ENCODE measurements around the gene SLC44A5.

Gene SLC44A5

DNA sequence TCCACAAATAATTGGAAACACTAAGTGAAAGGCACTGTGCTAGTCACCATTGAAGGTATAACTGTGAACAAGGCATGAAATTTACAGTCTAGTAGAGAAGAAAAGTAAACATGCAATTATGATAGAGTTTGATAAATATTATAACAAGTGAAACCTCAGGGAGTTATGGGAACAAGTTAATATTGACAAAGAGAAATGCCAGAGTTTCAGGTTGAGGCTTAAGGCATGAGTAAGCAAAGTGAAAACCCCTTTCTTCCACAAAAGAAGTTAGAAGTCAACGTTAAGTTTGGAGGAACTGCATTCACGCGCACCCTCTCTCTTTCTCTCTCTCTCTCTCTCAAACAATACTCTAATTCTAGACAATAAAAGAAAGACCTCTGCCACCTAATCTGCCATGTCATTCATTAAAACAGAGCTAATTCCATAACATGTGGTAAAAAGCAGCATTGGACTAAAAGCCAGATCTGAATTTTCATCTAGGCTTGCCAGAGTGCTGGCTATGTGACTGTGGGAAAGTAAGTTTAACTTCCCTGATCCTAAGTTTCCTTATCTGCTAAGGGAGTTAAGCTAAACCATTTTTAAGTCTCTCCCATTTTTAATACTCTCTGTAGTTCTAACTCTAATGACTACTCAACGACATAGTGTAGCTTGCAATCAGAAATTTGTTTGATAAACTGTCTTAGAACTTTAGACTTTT is 22.0 kb downstream of the SLC44A5 start:
- no peak for DNase-seq

DNA sequence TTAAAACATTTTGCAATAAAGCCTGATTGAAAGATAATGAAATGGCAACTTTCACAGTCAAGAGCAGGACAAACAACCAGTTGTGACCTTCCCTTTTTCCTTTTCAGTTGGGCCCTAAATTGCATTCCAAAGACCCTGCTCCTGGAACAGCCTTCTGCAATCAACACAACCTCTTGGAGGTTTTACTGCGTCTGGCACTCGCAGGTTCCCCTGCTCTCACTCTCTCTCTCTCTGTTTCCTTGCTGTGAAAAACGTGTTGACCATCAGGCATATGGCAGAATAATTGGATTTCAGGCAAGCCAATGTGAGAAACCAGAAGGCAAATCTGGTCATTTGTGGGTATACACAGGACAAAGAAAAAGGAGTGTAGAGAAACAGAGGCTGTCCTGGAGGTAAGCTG is 23.2 kb downstream of the SLC44A5 start:
- DNase-seq: no peak

DNA sequence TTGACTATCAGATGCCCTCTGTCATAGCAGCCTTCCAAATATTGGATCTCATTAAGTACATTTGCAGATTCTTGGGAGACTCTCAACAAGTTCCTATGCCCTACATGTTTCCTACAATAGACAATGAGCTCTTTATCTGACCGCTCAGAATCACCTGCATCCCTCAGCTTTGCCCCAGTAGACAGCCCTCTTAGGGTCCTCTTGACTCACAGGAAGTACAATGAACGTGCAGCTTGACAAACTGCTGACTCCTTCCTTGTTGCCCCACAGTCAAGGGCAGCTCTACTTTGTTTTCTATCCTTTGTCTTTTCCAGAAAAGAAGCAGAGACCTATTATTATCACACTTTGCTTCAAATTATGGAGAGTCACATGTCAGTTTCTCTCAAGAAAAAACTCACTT is 27.6 kb downstream of the SLC44A5 start:
- no peak for DNase-seq

DNA sequence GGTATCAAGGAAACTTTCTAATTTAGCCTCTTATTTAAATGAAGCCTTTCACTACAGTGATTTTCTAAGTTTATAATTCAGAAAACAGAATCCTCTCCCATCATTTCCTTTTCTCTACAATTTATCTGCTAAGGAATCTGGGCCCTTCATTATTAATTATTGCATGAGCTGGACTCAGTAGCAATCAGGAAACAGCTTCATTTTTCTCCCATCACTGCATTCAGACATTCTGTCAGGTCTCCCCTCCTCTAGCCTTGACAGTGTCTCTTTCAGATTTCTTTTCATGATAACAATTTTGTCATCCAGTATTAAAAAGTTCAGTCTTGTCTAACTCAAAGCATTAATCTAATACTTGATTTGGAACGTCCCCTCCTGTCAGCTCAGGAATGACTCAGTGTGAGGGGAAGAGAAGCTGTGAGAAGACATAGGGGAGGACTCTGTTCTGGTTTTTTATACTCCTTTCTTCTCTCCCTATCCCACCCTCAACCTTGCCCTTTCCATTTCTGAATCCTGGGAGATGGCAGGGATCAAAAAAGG is 28.1 kb downstream of the SLC44A5 start:
- DNase-seq: no peak

DNA sequence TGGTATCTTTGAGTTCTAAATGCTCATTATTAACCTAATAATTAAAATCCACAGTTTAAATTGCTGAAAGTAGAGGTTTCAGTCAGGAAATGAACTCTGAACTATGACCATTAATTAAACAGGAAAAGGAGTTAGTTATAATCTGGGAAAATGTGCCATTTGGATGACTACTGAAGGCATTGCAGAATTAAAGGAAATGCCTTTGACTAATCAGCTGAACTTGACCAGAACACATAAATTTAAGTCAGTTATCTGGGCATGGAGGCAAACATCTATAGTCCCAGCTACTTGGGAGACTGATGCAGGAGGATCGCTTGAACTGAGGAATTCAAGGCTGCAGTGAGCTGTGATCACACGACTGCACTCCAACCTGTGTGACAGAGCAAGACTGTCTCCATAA is 31.9 kb downstream of the SLC44A5 start:
- DNase-seq: no peak

DNA sequence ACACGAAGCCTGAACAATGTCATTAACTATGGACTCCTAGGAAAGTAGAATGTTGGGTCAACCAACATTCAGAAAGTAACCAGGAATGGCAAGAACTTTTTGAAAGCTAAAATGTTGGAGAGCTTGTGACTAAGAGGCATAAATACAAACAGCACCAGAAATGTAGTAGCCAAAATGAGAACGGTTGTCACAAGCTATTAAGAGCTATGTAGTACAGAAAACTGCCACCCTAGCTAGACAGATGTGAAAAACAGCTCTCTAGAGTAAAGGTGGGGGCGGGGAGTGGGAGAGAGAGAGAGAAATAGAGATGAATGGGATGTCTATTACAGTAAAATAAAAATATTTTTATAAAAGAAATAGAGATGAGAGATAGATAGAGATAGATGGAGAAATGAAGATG is 35.1 kb downstream of the SLC44A5 start:
- DNase-seq: no peak

DNA sequence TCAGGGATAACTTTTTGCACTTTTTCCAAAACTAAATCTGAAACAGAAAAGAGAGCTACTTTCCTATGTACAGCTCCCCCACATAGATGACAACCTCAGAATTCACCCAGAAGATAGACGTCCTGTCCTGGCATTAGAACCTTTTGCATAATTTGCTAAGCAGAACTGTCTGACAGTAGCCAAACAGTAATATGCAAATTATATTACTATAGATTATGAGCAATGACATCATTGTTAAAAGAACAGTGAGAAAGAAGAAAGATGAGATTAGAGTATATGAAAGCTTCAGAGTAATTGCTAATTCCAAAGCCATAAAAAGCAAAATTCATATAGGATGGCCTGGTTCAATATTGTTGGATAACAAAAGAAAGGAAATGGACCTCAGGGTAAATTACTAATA is 43.7 kb downstream of the SLC44A5 start:
- DNase-seq: no peak

DNA sequence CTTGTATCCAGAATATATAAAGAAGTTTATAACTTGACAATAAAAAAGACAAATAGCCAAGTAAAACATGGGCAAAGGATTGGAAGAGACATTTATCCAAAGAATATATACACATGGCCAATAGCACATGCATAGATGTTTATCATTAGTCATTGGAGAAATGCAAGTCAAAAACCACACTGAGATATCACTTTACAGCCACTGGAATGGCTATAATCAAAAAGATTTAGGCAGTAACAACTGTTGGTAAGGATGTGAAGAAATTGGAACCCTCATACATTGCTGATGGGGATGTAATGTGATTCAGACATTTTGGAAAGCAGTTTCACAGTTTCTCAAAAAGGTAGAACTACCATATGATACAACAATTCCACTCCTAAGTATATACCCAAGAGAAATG is 51.1 kb downstream of the SLC44A5 start:
- DNase-seq: no peak

DNA sequence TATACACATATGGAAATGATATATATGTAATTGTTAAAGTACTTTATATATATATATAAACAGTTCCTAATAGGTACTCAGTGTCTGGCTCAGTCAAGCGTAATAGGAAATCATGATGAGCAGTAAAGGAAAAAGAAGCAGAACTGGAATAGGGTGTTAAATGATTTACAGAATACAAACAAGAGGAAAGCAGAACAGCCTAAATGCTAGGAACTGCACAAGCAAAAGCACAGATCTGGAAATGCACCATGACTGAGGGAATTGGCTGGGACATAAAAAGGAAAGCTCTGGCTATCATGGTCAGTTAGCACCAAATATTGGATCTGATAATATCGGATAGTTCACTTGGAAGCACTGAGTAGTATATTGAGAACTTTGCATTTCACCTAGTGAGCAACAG is 51.8 kb downstream of the SLC44A5 start:
- no peak for DNase-seq

DNA sequence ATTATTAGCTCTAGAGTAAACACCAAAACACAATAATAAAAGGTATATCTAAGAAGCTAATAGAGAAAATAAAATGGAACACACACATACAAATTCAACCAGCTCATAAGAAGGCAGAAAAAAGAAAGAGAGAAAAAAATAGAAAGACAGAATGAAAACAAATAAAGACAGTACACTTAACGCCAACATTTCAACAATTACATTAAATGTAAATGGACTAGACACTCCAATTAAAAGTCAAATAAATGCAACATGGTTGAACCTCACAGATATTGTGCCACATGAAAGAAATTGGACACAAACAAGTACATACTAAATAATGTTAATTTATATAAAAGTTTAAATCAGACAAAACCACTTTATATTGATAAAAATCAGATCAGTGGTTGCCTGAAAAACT is 56.0 kb downstream of the SLC44A5 start:
- no peak for DNase-seq

DNA sequence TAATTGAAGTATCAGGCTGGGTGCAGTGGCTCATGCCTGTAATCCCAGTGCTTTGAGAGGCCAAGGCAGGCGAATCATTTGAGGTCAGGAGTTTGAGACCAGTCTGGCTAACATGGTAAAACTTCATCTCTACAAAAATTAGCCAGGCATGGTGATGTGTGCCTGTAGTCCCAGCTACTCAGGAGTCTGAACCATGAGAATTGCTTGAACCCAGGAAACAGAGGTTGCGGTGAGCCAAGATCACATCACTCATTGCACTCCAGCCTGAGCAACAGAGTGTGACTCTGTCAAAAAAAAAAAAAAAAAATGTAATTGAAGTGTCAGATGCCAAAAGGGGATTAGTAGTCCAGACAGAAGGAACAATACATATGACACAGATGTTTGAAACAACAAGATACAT is 56.7 kb downstream of the SLC44A5 start:
- no peak for DNase-seq

DNA sequence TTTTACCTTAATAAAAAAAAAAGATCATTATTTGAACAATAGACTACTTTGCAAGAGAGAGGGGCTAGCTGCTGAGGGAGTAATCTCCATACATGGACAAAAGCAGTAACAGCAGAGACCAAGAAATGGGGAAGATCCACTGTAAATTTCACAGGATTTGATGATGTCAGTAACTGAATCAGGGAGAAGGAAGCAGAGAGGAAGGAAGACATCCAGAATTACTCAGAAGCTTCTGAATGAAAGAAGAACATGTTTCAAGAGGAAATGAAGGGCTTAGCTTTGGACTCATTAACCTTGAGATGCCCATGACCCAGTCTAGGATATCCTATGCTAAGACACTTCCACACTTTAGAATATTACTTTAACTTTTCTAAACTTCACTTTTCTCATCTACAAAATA is 60.4 kb downstream of the SLC44A5 start:
- no peak for DNase-seq

DNA sequence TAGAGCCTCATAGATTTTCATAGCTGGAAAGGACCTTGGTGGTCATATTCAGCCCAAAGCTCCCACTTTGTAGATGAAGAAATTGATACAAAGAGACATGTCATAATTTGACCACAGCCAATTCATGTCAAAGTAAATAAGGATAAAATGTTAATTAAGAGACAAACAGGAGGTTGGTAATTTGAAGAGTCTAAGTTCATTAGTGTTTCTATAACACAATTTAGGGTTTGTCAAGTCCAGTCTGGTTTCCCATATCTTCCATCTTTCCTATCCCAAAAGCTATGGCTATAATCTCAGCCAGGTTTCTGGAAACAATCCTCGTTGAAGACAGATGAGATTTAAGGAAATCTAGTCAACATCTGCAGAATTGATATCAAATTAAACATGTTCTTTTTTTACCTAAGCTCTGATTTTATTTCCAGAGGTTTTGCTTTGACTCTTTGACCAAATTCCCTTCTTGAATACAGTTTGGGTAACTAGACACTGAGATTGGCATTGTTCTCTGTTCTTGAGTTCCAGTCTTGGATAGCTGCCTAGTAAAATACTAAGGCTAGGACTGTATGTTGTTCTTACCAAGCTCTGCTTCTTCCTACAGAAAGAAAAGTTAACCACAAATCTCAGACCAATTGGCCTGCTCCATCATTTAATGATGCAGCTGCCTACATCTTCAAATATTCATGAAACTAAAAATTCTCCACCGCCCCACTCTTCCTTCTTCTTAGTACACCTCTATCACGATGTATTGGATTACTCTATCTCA is 62.0 kb downstream of the SLC44A5 start:
- no peak for DNase-seq

DNA sequence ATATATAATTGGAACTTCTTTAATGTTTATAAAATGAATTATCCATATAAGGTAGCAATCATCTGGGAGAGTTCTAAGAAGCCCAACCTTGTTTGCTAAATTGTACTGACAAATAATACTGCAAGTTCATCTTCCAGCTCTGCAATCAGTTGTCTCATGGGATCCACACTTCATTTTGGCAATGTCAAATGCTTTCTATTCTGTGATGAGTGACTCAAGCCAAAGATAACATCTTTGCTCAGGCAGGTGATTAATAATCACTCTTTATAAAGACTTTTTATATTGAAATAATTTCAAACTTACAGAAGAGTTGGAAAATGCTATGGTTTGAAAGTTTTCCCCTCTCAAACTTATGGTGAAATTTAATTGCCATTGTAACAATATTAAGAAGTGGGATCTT is 67.2 kb downstream of the SLC44A5 start:
- DNase-seq: no peak

DNA sequence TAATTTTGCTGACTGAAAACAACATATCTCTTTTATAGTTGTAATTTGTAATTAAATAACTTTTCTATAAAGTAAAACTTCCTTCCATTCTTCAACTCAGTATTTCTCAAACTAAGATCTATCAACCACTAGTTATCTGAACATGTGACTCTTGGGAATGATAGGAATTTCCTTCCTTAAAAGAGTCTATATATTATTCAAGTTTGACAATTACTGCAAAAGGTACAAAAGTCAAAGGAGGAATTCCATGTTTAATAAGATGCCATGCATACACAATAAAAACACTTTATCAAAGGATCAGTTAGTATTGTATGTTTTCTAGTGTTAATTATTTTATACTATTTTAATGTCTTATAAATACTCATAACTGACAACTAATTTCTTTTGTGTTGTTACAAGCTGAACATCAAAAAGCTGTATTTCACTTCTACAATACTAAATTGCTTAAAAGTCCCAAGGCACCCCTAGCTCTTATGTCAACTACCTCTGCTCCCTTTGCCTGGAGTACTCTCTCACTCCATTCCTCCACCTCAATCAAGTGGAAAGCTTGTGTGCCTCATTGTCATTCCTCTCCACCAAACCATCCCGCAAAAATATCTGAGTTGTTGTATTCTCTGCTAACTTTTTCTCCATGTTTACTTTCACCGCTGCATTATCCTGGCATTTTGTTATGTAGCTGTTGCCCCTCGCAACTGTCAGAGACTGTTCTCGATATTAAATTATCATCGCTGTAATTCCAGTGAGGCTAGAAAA is 67.9 kb downstream of the SLC44A5 start:
- no peak for DNase-seq

DNA sequence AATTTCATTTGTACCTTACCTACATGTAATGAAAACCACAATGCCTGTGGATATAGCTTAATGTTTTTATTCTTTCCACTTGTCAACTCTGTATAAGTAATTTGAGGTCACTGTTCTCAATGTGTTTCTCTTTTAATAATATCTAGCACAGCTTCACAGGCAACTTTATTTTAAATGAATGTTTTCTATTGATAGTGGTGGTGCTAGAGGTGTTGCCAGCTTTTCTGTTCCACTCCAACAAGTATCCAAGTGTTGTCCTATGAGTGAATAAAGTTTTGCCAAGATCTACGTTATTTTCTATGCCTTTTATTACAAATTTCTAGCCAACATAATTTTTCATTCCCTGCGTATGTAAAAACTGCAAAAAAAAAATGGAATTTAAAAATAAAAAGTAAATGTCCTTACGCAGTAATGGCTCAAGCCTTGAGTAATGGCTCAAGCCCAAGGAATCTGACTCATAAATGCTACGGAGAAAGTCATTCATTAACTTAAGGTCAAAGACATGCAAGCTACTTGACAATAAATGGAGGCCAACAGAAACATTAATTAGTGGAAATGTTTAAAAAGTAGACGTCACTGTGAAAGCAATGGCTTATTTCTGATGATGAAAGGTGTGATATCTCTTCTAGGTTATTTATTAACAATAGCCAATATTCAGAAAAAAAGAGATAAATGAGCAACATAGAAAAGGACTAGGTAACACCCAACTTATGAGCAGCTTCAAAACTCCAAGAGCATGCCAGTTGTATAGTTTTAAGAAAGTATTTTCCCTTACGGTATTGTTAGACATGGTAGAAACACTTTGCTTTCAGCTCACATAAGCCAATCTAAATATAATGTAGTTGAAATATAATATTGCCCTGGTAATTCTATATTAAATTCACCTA is 71.4 kb downstream of the SLC44A5 start:
- DNase-seq: no peak

DNA sequence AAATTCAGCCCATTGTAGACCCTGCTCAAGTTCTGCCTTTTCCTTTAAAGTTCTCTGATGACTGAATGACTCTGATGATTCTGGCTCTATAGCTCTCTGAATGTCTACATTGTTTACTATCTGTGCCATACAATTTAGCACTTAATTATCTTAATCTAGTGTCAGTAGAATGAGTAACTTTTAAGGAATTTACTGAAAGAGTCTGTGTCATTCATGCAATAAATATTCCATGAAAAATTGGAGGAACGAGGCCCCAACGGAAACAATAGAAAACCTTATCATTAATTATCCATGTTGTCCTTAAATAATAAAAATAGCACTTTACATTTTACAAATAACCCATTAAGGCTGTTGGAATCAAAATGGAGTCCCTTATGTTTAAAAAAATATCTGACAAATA is 77.8 kb downstream of the SLC44A5 start:
- no peak for DNase-seq

DNA sequence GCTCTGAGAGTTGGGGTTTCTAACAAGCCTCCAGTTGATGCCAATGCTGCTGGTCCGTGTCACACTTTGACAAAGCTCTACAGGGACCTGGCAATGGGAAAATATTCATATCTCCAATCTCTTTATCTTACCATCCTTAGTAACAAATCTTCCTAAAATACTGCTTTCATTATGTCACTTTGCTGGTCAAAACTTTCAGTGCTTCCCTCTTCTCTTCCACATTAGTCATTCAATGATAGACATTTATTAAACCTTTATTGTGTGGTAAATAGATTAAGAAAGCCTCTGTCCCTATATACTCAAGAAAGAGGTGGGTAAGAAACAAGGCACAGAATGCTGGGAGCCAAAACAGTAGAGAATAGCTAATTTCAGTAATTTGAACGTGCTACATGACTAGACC is 79.3 kb downstream of the SLC44A5 start:
- no peak for DNase-seq

DNA sequence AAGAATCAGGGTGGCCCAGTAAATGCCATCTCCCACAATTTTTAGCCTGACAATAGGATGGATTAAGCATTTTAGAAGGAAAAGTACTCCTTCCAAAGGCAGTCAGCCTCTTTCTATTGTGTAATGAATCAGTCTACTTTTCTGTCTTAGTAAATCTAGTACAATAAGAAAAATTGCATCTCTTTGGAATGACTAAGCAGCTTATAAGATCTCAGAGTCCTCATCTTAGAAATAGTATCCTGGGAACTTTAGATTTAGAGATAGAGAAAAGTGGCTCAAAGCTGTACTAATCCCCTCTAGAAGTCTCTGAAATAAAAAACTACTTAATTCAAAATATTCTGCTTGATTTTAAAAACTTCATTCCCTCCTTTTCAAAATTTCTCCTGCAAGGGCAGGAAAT is 81.4 kb downstream of the SLC44A5 start:
- DNase-seq: no peak

DNA sequence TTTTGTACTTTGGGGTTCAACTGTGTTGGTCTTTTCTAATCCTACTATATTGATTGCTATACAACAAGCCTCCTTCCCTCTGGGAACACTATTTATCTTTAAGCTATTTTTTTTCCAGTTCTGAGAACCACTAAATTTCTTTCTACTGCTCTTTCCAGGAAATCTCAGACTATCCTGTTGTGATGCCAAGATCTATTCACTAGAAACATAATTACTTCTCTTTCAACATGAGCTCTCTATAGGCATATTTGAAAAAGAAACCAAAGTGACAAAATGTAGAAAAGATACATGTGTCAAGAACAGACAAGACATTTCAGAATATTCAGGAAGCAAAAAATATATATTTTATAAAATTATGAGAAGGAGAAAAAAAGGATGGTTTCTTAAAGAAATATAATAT is 82.9 kb downstream of the SLC44A5 start:
- DNase-seq: no peak

DNA sequence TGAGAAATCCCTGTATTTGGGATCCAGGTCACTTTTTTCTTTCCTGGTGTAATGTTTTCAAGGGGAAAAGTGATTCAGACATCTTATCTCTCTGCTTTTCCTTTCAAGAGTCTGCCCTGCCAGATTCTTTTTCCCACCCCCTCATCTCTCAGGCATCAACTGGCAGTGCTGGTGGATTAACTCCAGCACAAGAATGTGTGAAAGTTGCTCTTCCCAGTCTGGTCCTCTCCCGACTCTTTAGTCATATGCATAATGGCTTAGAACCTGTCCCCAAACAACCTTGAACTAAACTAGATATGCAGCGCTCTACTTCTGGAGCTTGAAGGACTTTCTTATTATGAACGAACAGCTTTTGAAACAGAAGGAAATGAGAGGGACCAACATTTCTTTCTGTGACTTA is 88.5 kb downstream of the SLC44A5 start:
- DNase-seq: no peak

DNA sequence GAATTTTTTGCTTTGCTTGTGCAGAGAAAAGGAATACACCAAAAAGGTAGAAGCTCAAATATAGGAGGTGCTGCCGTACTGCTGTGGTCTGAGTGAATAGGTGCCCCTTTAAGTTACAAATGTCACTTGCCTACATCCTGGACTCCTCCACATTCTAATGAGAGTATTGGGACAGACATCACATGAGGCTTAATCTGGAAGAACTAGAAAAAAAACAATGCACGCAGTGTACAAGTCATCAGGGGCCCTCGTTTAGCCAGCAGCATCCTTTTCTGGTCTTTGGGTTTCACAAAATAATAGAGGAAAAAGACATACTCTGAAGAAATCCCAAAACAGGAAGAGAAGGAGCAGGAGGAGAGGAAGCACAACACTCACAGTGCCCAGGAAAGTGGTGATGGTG is 89.3 kb downstream of the SLC44A5 start:
- no peak for DNase-seq

Data from inflammatory macrophage treated with lipopolysaccharide for 1 hour (primary cell).